ENCODE data around the gene ALG1L2.
"Not testable (repeated sequence)": the region's sequence is repeated elsewhere in the genome, so short reads cannot be mapped to it uniquely, and the experiment has no call there.

ALG1L2 gene, protein sequence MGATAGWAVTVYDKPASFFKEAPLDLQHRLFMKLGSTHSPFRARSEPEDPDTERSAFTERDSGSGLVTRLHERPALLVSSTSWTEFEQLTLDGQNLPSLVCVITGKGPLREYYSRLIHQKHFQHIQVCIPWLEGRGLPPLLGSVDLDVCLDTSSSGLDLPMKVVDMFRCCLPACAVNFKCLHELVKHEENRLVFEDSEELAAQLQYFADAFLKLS

GRCh38 chr3:130081351-130081881 is at the start of gene ALG1L2:
TSS of gene ALG1L2 (plus strand) at chr3:130081831. CDS start at chr3:130082017, 186 bp downstream.
- peak; percentile 20 for DNase-seq

DNA sequence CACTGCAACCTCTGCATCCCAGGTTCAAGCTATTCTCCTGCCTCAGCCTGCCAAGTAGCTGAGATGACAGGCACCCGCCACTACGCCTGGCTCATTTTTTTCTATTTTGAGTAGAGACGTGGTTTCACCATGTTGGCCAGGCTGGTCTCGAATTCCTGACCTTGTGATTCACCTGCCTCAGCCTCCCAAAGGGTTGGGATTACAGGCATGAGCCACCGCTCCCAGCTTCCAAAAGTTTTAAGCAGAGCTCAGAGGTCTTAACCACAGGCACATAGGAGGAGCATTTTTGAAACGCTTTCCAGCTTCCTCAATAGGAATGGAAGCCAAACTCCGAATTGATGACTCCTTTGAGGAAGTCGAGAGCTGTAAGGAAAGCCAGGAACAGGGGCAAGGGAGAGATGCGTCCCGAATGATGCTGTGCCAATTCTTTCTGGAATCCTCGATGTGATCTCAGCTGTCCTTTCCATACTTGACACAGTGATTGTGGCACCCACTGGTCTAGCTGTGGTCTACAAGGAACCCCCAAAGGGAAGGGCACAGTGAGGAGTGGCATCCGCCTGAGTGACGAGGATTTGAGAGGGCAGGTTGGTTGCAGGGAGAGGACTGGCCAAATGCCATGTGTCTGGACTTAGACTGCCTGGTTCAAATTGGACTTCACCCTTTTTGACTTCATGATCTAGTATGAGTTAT is 44.4 kb upstream of the ALG1L2 start:
- not testable (repeated sequence) for DNase-seq

- not testable (repeated sequence) for DNase-seq
Measured at GRCh38 chr3:130042736-130043135, 38.9 kb upstream of the ALG1L2 start.

DNA sequence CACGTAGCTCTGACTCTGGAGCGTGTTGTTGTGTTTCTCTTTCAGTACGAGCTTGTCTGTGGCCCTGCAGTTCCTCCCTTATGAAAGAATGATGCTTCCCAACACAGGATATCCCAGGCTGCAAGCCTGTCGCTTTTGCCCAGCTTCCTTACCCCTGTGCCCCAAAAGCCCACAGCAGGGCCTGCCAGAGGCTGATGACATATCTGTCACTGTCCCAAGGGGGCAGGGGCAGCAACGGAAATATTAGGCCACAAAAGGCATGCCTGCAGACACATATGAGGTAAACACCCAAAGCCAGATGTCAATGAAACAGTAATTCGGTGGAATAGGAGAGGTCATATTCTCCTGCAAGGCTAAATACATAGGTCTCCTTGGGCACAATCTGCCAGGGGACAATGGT is 38.0 kb upstream of the ALG1L2 start:
- DNase-seq = not testable (repeated sequence)

DNA sequence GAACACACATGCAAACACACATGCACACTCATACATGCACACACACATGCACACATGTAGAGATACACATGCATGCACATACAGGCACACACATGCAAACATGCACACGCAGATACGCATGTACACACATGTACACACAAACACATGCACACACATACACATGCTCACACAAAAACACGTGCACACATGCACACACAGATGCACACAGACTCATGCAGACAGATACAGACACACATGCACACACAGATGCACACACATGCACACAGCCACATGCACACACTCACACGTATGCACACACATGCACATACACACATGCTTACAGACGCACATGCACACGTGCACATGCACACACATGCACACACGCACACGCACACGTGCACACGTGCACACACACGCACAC is 37.3 kb upstream of the ALG1L2 start:
- no peak for DNase-seq

DNA sequence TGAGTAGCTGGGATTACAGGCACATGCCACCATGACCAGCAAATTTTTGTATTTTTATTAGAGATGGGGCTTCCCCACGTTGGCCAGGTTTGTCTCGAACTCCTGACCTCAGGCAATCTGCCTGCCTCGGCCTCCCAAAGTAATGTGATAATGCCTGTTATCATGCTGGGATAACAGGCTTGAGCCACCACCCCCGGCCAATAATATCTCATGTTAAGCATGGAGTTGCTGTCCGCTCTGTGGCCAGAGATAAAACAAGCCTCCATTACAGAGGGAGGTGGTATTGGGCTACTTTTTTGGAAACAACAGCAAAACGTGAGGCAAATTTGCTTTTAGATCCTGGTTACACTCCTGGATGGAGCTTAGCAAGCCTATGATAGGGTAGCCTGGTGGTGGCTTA is 32.9 kb upstream of the ALG1L2 start:
- DNase-seq = no peak

GRCh38 chr3:130052366-130052765 is 29.3 kb upstream of the ALG1L2 start:
- not testable (repeated sequence) for DNase-seq

- DNase-seq = not testable (repeated sequence)
Measured at GRCh38 chr3:130052965-130053364, 28.7 kb upstream of the ALG1L2 start.

DNA sequence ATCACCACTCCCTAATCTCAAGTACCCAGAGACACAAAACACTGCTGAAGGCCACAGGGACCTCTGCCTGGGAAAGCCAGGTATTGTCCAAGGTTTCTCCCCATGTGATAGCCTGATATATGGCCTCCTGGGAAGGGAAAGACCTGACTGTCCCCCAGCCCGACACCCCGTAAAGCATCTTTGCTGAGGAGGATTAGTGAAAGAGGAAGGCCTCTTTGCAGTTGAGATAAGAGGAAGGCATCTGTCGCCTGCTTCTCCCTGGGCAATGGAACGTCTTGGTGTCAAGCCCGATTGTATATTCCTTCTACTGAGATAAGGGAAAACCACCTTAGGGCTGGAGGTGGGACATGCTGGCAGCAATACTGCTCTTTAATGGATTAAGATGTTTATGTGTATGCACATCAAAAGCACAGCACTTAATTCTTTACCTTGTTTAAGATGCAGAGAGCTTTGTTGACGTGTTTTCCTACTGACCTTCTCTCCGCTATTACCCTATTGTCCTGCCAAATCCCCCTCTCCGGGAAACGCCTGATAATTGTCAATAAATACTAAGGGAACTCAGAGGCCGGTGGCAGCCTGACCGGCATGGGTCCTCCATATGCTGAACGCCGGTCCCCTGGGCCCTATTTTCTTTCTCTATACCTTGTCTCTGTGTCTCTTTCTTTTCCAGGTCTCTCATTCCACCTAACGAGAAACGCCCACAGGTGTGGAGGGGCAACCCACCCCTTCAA is 23.9 kb upstream of the ALG1L2 start:
- not testable (repeated sequence) for DNase-seq

GRCh38 chr3:130058267-130058657 is 23.4 kb upstream of the ALG1L2 start:
- not testable (repeated sequence) for DNase-seq

- DNase-seq = not testable (repeated sequence)
Measured at GRCh38 chr3:130058716-130059115, 22.9 kb upstream of the ALG1L2 start.

GRCh38 chr3:130059162-130059561 is 22.5 kb upstream of the ALG1L2 start:
- not testable (repeated sequence) for DNase-seq

GRCh38 chr3:130073582-130073981 is 8.0 kb upstream of the ALG1L2 start:
- no peak for DNase-seq

DNA sequence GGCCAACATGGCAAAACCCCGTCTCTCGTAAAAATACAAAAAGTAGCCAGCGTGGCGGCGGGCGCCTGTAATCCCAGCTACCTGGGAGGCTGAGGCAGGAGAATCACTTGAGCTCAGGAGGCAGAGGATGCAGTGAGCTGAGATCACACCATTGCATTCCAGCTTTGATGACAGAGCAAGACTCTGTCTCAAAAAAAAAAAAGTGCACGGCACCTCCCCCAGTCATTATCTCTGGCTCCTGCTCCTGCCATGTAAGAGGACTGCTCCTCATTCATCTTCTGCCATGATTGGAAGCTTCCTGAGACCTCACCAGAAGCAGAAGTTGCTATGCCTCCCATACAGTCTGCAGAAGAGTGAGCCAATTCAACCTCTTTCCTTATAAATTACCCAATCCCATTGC is 4.0 kb upstream of the ALG1L2 start:
- no peak for DNase-seq

DNA sequence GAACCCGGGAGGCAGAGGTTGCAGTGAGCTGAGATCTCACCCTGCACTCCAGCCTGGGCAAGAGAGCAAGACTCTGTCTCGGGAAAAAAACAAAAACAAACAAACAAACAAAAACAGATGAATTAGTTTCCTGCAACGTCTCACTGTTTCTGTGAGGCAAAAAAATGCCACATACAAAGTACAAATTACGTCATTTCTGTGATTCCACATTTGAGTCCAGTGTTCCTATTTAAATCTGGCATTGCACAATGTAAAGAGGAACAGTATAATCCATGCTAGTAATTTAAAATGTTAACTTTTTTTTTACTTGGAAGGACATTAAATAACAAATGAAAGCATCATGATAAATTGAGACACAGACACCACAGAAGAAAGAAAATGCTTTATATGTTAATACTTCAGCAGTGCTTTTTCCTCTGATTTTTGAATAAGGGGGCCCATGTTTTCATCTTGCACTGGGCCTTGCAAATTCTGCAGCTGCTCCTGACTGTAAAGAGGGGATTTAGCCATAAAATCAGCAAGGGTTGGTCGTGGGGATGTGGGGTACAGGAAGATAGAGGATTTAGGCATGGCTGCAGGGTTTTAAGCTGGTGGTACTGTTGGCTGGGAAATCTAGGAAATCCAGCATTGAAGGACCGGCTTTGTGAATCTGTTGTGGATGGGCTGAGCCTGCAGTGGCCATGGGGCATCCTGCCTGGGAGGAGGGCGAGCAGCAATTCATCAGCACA is 1.9 kb downstream of the ALG1L2 start:
- DNase-seq = not testable (repeated sequence)

GRCh38 chr3:130084436-130084980 is 2.9 kb downstream of the ALG1L2 start:
- no peak for DNase-seq

GRCh38 chr3:130085881-130086280 is 4.2 kb downstream of the ALG1L2 start:
- no peak for DNase-seq

- DNase-seq = not testable (repeated sequence)
Measured at GRCh38 chr3:130086628-130087027, 5.0 kb downstream of the ALG1L2 start.

- DNase-seq = no peak
Measured at GRCh38 chr3:130088061-130088460, 6.4 kb downstream of the ALG1L2 start.

DNA sequence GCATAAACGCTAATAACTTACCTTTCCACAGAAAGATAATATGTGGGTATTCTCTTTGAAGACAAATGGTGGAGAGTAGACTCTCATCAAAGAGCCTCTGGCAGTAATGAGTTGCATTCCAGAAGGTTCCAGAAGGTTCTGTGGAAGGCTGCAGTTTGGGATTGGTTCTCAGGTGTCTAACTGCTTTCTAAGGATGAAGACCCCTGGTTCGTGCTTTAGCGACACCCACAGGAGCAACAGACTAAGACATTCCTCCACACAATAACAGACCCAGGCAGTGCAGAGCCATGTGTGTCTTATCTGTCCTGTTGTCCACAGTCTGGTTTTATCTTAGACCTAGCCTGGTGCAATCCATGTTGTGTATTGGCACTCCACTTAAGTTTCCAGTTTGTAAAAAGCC is 9.1 kb downstream of the ALG1L2 start:
- not testable (repeated sequence) for DNase-seq

DNA sequence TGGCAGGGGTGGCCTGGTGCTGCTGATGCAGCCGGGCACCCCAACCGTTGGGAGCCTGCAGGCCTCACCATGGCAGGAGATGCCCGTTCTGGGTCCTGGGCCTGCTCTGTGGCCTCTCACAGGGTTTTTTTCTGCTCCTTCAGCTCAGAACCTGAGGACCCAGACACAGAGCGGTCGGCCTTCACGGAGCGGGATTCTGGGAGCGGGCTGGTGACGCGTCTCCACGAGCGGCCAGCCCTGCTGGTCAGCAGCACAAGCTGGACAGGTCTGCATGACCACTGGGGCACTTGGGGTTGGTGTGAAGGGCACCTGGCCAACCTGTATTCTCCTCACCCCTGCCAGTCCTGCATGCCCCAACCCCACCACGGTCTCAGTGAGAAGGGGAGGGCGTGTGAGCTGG is 10.3 kb downstream of the ALG1L2 start:
- DNase-seq = no peak

- DNase-seq = no peak
Measured at GRCh38 chr3:130093741-130094391, 12.2 kb downstream of the ALG1L2 start.
